GM18519 (cell line): ENCODE results near the gene NINL.
A peak's percentile ranks its signal among the peaks of the same experiment; 100 is the strongest.
"Not testable (repeated sequence)": the region's sequence is repeated elsewhere in the genome, so short reads cannot be mapped to it uniquely, and the experiment has no call there.

ENCODE experiments used
- ATAC-seq: cut with Tn5 transposase; IDR thresholded peaks from one replicate; pipeline ENCODE4 v1.9.1; 2021; ENCODE audit warnings: mild to moderate bottlenecking, moderate library complexity; ENCODE audit not compliant: unreplicated experiment, low FRiP score

Gene NINL

DNA sequence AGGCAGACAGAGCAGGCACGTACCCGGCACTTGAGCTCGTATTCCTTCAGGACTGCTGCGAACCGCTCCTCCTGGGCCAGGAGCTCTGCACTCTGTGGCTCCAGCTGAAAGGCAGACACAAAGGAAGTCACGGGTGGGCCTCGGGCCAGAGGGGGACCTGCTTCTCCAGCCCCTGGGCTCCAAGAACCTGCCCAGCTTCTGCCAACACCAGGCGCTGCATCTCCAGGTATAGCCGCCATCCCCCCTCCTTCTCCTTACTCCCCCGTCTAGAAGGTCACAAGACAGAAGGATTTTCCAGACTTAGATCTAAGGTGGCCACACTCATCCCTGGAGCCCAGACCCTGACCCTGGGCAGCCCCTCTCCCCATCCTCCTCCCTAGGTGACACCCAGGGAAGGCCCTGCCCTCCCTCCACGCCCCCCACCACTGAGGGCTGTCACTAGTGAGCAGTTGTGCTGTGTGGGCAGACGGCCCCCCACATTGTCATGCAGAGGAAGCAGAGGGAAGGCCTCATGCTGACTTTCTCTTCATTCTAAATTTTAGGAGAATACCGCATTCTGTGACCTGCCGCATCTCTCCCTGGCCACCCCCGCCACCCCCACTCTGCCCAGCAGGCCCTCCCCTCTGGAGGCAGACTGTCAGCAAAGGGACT, 96.0 kb downstream of the NINL start:
- no peak for ATAC-seq

DNA sequence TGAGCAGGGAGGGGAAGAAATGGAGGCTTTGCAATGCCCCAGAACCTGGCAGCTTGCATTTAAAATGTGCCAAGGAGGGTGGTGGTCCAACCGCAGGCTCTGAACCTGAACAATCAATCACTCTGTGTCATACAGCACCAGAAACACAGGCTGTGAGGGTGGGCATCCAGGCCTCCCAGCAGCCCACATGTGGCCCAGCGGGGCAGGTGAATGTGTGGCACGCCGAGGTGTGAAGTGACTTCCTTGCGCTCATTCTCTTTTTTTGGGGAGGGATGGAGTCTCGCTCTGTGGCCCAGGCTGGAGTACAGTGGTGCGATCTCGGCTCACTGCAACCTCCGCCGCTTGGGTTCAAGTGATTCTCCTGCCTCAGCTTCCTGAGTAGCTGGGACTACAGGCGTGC, 97.4 kb downstream of the NINL start:
- ATAC-seq, result no peak

DNA sequence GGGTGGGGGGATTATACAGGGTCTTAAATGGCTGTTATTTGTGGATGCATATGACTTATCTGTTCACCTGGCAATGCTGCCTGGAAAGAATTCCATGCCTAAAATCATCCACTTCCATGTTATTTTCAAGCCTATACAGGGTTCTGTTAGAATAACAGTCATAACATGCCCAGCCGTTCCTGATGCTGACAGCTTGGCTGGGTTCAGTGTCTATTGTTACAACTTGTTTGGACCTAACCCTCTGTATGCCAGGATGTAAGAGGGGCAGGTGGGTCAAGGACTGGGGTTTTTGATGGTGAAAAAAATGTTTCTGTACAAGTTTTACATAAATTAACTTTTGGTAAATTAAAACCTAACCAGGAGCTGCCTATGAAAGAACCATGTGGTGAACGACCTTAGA, 98.0 kb downstream of the NINL start:
- no peak for ATAC-seq

DNA sequence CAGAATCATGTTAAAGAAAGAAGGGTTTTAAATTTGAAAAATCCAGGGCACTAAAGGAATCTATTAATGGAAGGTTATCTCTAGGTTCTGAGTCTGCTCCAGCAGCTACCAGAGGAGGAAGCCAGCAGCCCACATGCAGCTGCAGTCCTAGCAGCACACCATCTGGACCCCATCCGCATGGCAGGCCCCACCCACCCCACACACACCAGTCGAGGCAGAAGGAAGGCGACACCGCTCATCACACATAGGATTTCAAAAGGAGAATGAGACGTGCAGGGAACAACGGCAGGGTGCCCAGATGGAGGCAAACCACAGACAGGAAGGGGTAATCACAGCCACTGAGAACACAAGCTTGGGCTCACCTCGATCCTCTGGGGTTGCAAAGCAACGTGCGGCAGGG, 99.0 kb downstream of the NINL start:
- no peak for ATAC-seq

DNA sequence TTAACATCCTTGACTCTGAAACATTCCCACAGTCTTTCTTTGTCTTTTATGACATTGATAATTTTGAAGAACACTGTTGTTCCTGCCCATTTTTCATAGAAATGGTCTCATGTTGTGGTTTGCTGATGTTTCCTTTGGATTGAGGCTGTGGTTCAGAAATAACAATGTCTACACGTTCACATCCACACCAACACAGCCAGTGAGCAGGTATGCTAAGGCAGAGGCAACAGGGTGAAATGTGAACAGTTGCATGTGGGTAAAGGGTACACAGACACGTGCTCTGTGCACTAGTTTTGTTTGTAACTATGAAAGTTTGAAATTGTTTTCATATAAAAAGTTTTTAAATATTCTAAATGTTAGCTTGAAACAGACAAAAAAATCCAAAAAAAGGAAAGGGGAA, 99.5 kb downstream of the NINL start:
- no peak for ATAC-seq

DNA sequence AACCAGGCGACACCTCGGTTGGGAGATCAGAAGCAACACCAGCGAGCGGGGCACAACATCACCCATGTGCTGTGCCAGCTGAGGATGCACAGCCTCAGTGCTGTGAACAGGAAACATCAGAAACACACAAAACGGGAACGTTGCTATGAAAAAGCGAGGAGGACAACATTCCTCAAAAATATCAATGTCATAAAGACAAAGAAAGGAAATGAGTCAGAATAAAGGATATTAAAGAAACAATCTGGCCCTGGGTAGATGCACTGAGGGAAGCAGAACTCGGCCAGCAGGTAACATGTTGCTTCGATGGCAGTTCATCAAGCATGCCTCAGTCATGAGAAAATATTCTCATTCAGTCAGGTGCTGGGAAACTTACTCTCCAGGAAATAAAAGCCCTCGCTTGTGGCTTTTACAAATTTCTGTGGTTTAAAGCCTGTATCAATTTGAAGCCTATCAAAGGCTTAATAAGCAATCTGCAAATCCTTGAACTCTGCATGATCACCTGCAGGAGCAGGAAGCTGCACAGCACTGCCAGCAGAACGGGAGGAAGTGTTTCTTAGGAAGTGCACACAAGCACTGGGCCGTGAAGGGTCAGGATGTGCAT, 100.3 kb downstream of the NINL start:
- no peak for ATAC-seq

DNA sequence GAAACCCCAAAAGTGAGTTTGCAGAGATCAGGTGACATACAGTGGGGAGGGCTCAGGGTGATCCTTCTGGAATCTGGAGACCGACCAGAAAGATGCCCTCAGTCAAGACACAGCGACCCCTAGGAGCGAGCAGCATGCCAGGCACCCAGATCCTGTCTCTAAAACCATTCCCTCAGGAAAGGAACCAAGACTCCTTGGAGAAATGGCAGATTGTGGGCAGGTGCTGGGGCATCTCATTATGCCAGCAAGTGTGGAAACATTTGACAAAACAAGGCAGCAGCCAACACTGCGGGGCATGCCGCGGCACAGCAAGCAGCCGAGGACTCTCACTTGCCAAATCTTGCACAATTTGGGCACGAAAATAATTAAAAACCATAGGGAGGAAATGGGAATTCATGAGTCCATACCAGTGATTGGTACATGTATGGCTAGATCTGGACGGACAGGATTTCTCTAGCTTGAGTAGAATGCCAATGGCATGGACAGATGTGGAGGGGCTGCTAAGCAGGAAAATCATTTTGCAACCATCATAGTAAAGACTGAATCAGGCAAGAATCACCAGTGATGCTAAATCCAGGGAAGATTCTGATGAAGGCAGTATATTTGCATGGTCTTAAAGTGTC, 101.0 kb downstream of the NINL start:
- no peak for ATAC-seq

DNA sequence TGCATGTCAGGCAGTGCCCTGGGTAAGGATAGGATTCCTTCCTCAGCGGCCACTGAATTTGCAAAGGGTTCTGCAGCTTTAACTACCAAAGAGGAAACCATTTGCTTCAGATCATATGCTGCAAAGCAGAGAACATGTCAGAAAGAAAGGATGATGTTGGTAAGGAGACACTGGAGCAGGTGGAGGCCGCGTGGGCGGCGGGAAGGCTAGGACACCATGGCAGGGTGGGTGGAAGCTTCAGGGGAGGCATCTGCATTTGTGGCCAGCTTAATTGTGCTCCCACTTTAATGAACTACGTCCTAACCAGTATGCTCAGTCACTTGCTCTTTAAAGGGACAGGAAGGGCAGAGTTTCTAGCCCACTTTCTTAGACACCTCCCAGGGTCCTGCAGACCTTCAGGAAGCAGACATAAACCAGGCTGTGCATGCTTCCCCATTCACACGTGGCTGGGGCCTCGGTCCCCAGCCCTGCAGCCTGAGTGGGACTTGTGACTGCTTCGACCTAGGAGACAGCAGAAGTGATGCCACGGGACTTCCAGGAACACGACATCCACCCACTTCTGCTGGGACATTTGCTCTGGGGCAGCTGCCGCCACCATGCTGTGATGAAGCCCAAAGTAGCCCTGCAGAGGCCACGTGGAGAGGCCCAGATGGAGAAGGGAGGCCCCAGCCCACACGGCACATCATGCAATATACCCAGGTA, 101.7 kb downstream of the NINL start:
- no peak for ATAC-seq

DNA sequence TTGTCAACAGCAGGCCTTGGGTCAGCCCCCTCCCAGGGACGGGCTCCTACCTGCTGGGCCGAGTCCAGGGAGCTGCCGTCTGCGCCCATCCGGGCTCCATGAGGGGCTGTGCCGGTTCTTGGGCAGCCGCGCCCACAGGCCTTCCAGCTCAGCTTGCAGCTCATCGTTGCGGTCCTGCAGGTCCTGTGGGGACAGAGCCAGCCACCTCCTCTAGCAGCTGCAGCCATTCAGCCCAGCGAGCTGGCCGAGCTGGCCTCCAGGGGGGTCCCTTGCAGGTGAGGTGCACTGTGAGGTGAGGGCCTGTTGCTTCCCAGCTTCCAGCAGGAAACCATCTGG, 103.4 kb downstream of the NINL start:
- no peak for ATAC-seq

DNA sequence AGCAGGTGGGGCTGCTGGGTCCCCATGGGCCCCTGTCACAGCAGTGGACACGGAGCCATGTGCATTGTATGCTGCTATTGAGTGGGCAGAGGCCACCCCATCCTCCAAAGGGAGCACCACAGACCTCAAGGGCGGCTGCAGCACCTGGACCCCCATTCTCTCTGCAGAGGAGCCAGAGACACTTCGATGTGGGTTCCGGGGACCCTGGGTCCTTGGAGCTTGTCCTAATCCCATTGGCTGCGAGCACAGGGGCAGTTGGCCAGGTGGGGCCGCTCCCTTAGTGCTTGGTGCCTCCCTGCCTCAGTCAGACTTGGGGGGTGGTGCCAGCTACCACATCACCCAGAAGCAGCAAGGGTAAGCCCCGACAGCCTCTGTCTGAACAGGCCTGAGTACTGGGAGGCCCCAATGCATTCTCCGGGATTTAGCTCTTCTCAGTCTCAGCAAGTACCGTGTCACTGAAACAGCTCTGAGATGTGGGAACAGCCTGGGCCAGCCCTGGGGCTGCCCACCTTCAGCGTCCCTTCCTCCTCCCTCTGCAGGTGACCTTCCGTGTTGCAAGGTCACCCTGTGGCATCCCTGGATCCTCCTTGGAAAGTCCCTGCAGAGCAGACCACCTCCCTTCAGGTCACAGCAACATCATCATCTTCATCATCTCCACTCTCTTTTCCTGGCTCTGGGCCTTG, 104.0 kb downstream of the NINL start:
- no peak for ATAC-seq

DNA sequence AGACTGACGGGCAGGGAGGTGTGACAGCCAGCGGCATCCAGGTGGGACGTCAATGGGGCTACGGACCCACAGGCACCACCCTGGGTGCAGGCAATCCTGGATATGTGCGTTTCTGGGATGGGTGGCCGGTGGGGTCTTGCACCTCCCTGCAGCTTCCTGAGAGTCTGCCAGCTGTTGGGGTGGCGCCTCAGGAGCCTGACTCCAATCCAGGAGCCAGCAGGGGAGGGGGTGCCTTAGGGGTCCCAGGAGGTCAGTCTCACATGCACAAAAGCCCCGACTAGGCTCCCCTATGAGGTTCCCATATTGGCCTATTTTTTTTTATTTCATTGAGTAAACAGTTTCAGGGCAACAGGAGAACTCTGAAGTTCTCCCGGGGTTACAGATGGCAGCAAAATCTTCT, 104.5 kb downstream of the NINL start:
- ATAC-seq, result no peak

DNA sequence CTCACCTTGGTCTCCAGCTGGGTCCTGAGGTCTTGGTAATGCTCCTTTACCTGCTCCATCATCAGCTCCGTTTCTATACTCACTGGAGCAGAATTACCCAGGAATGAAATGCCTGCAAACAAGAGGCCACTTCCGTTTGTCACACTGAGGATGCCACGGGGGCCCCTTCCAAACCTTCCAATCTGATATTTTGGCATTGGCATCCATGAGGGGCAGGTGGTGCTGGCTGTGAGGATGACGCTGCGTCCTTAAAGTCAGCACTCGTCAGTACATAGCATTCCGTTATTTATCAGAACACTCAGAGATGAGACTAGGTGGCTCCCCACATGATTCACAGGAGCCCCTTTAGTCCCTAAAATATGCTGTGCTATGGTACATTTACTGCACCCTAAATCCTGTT, 105.2 kb downstream of the NINL start:
- ATAC-seq, result no peak

DNA sequence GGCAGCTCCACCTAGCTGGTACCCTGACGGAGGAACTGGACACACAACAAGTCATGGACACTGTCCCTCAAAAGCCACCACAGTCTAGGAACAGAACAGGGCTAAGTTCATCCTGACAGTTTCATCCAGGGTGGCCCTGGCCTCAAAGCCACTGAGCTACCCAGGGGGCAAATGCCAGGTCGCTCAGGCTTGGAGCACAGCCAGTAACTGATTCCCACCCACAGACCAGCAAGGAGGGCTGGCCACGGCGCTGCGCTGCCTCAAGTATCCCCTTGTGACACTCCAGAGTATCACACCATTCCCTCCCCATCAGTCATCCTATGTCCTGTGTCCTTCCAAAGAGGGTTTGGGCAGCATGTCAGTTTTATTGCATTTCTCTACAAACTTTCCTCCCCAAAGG, 105.7 kb downstream of the NINL start:
- no peak for ATAC-seq

DNA sequence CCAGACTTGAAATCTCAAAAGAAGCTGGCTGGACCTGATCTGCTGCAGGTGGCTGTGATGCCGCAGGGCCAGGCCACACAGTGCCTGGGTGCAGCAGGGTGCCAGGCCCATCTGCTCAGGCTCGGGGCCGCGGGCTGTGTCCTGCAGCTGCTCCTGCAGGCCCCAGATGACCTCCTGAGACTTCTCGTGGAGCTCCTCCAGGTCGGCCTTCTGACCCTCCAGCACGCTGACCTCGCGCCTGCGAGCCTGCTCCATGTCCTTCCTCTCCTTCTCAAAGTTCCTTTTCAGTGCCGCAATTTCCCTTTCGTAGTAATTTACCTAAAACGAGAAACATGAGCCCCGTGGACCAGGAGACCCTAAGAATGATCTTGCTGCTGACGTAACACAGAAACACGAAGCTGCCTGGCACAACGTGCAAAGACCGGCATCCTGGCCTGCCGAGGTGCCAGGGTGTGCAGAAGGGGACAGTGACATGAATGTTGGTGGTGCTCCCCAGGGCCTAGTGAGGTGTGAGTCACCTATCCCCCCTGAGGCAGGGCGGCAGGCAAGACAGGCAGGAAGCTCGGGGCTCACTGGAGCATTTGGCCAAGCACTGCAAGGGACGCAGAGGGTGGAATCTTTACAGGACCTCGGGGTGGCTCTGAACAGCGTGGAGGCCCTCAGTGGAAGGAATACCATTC, 106.3 kb downstream of the NINL start:
- no peak for ATAC-seq

DNA sequence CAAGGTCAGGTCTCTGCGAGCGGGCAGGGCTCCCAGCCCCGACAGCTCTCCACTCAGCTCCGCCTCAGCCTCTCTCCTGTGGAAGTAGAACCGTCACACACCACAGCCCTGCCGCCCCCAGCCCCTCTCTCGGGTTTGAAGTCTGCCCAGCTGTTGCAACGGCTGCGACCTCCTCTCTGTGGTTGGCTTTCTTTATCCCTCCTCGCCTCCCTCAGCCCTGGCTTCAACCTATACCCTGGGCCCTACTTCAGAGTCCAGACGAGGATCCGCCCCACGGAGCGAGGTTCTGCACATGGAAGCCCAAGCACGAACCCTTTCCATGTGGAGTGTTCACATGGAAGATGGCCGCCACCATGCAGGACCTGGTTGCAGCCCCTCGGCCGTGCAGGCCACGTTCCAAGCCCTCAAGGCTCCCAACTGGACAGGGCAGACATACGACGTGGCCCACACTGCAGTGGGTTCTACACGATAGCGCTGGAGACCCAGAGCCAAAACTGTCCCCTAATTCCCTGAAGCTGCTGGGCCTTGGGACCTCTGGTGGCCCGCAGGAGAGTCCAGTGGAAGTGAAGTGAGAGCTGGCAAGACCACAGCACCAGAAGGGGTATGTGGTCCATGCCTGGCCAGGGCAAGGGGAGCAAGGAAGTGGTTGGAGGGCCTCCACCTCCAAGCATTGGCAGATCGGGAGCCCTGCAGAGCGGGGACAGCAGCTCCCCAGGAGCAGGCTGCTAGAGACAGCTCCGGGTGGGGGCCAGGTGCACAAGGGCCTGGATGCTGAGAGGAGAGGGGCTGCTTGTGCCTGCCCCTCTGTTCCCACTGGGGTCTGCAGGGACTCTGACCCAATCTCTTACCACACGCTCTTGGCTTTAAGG, 108.1 kb downstream of the NINL start:
- ATAC-seq, result no peak

DNA sequence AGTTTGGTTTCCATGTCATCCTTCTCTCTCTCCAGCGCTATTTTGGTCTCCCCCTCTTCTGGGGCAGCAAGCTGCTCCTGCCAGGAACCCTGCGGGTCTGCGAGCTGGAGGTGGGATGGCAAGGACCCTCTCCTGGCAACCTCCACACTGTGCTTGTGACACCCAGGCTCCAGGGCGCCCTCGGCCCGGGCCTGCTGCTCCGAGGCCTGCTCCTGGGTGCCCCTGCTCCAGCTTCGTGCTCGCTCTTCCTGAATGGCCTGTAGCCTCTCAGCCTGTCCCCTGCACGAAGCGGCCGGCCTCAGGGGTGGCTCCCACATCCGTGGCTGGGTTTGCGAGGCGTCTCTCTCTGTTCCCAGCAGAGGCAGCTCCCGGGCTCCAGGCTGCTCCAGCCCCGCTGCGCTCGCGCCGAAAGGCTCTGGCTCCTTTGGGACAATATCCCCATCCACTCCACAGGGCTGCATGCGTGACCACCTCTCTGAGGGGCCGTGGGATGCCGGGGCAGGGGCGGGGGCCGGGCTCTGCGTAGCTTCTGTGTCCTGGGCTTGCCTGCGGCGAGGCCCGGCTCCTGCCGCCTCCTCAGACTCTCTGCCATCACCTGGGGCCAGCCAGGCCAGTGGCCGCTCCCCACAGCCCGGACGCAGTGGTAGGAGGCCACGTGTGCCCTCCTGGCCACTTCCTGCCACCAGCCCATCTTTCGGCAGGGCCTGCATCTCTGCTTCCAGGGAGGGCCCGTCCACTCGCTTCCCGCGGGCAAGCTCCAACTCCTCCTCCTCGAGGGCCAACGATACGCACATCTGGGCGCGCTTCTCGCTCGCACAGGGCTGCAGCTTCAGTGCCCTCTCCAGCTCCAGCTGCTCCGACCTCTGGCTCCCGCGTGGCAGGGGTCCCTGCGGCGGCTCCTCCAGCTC, 109.0 kb downstream of the NINL start:
- ATAC-seq, result no peak

DNA sequence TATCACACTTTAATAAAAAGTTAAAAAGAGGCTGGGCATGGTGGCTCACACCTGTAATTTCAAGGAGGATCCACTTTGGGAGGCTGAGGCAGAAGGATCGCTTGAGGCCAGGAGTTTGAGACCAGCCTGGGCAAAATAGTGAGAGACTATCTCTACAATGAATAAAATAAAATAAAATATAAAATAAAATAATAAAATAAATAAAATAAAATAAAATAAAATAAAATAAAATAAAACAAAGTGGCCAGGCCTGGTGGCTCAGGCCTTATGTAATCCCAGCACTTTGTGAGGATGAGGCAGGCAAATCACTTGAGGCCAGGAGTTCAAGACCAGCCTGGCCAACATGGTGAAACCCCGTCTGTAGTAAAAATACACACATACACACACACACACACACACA, 112.0 kb downstream of the NINL start:
- ATAC-seq, result not testable (repeated sequence)

DNA sequence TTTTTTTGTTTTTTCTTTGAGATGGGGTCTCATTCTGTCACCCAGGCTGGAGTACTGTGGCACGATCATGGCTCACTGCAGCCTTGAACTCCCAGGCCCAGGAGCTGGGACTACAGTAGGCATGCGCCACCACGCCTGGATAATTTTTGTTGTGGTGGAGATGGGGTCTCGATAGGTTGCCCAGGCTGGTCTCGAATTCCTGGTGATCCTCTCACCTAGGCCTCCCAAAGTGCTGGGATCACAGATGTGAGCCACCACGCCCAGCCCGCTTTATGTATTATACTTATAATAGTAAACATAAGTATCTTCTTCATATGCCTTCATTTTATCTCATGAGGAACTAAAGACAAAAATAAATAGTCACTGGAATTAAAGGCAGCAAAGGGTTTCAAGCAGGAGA, 114.3 kb downstream of the NINL start:
- ATAC-seq, result no peak

DNA sequence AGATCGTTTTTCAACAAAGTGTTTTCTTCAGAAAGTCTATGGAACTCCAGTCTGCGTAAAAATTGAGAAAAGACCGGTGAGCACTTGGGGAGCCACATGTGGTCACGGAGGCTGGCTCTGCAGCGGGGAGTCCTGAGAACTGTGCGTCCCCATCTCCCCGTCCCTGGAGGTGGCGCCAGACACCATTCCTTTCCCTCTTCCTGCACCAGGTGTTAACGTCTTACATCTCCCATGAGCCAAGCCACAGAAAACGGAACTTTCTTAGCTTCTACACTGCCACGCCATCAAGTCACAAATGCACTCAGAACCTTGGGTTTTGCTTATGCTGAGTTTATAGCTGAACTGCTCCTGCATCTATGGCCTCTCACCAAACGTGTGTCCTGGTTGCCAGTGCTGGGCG, 115.3 kb downstream of the NINL start:
- peak; percentile 76 for ATAC-seq
